Astrocyte of the spinal cord (primary cell): Measurements from ENCODE around the gene RFXAP.

ENCODE experiments used
- DNase-seq: peaks from one replicate; pipeline ENCODE4 v3.0.0; 2011; ENCODE audit warnings: low read depth, low spot score
- H3K4me3 ChIP-seq: 2 replicates; pipeline ENCODE4 v1.5.1; 2011; ENCODE audit warnings: low read depth, mild to moderate bottlenecking, low read length, moderate library complexity
- CTCF ChIP-seq: IDR thresholded peaks from 2 replicates; pipeline ENCODE4 v1.5.1; 2012; ENCODE audit warnings: low read depth, mild to moderate bottlenecking, low read length, inconsistent platforms
- in situ Hi-C: cut with HindIII; loops from 2 replicates; pipeline ENCODE4 v1.10.0; 2017; ENCODE audit warnings: low sequenced_read_pairs

RFXAP gene

GRCh38 chr13:36829753-36830152, 10.7 kb downstream of the RFXAP start:
- in situ Hi-C loops, result no loop called here
- no peak for TF ChIP-seq CTCF
- DNase-seq, result no peak

GRCh38 chr13:36831291-36831690, 12.3 kb downstream of the RFXAP start:
- in situ Hi-C loops, result no loop called here
- DNase-seq, result no peak
- no peak overlapping the region for H3K4me3 ChIP-seq
- no peak for TF ChIP-seq CTCF

More at GRCh38 chr13:36829753-36830152, 10.7 kb downstream of the RFXAP start:
- H3K4me3 ChIP-seq, result no peak overlapping the region

GRCh38 chr13:36834299-36834698, 15.3 kb downstream of the RFXAP start:
- H3K4me3 ChIP-seq, result no peak overlapping the region
- TF ChIP-seq CTCF, result no peak
- in situ Hi-C loops, result no loop called here
- no peak for DNase-seq

- no peak for TF ChIP-seq CTCF
- in situ Hi-C loops, result no loop called here
- H3K4me3 ChIP-seq, result no peak overlapping the region
- no peak for DNase-seq
Observed at GRCh38 chr13:36837354-36838092, 18.5 kb downstream of the RFXAP start.

- no peak for DNase-seq
- no peak overlapping the region for H3K4me3 ChIP-seq
- TF ChIP-seq CTCF, result no peak
- in situ Hi-C loops, result no loop called here
Observed at GRCh38 chr13:36839281-36839680, 20.3 kb downstream of the RFXAP start.

- TF ChIP-seq CTCF, result no peak
- H3K4me3 ChIP-seq, result no peak overlapping the region
- in situ Hi-C loops, result no loop called here
- DNase-seq, result no peak
Observed at GRCh38 chr13:36839981-36840380, 21.0 kb downstream of the RFXAP start.
